Stimulated activated CD8-positive, alpha-beta memory T cell treated with anti-CD3 and anti-CD28 coated beads, Interleukin-12 subunit alpha, Interleukin-12 subunit beta, amount 100 ng/mL, for 24 hours (primary cell): Measurements from ENCODE around the gene SEMA6B.

Experiments used
- DNase-seq: peaks from one replicate; pipeline ENCODE4 v3.0.0-alpha.2; 2020; ENCODE audit errors: extremely low read depth

SEMA6B gene

GRCh38 chr19:4525563-4526002, 33.9 kb downstream of the SEMA6B start:
- DNase-seq, result no peak

- peak; percentile 21 for DNase-seq
These were observed 34.5 kb downstream of the SEMA6B start for GRCh38 chr19:4524808-4525562.

- DNase-seq, result no peak
These were observed 36.0 kb downstream of the SEMA6B start for GRCh38 chr19:4523306-4524110.

GRCh38 chr19:4522291-4523002, 37.0 kb downstream of the SEMA6B start:
- no peak for DNase-seq

- no peak for DNase-seq
These were observed 37.6 kb downstream of the SEMA6B start for GRCh38 chr19:4521888-4522242.

- no peak for DNase-seq
These were observed 38.2 kb downstream of the SEMA6B start for GRCh38 chr19:4521170-4521887.

- DNase-seq, result no peak
These were observed 39.8 kb downstream of the SEMA6B start for GRCh38 chr19:4519521-4520277.

GRCh38 chr19:4519172-4519496, 40.4 kb downstream of the SEMA6B start:
- DNase-seq, result no peak

- no peak for DNase-seq
These were observed 40.9 kb downstream of the SEMA6B start, which contains the start of gene PLIN4 for GRCh38 chr19:4518345-4519171. Gene PLIN4, minus strand, starts transcription at chr19:4518486. Its CDS starts 214 bp downstream, at chr19:4518272.

GRCh38 chr19:4517451-4518057, 41.9 kb downstream of the SEMA6B start:
- no peak for DNase-seq

GRCh38 chr19:4516939-4517300, 42.6 kb downstream of the SEMA6B start:
- DNase-seq, result no peak

- DNase-seq, result no peak
These were observed 43.1 kb downstream of the SEMA6B start for GRCh38 chr19:4516199-4516938.

GRCh38 chr19:4515732-4516131, 43.8 kb downstream of the SEMA6B start:
- DNase-seq, result no peak

- DNase-seq, result no peak
These were observed 46.2 kb downstream of the SEMA6B start for GRCh38 chr19:4513248-4513647.

- no peak for DNase-seq
These were observed 47.4 kb downstream of the SEMA6B start for GRCh38 chr19:4512070-4512469.

- DNase-seq, result no peak
These were observed 48.0 kb downstream of the SEMA6B start for GRCh38 chr19:4511300-4512054.

GRCh38 chr19:4510435-4511255, 48.8 kb downstream of the SEMA6B start:
- no peak for DNase-seq

- no peak for DNase-seq
These were observed 50.8 kb downstream of the SEMA6B start for GRCh38 chr19:4508698-4509097.
